Cerebellar nuclear complex (tissue), 1 donor: ENCODE results near the gene GRK1.

ENCODE experiments used
- DNase-seq, 2 experiments: peaks; one replicate each; lab custom pipeline; 2025; lab: John Stamatoyannopoulos, UW

The GRK1 gene

DNA sequence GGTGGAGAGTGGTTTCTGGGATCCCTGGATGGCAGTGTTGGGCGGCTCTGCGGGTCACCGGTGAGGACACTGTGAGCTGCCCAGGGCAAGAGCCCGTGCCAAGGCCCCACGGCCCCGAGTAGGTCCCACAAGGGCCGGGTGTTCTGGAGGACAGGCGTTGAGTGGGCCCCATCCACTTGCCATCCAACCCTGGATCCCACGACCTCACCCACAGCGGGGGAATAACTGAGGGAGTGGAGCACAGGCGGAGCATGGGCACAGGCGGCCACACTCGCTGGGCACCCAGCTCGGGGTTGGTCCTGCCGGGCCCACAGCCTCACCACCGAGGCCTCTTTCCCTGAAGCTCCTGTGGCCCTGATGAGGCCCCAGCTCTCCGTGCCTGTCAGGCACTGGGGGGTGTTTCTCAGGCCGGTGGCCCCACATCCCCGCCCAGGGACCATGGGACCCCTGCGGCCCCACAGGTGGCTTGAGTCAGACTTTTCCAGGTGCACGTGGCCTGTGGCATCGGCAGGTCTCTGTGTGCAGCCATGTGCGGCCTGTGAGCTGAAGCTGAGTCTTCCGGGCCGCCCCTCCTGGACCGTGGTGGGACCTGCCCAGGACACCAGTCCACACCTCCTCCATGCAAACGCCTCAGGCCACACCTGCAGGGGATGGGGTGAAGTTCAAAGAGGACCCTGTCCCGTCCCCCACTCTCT, 108.6 kb downstream of the GRK1 start:
- DNase-seq: no peak

DNA sequence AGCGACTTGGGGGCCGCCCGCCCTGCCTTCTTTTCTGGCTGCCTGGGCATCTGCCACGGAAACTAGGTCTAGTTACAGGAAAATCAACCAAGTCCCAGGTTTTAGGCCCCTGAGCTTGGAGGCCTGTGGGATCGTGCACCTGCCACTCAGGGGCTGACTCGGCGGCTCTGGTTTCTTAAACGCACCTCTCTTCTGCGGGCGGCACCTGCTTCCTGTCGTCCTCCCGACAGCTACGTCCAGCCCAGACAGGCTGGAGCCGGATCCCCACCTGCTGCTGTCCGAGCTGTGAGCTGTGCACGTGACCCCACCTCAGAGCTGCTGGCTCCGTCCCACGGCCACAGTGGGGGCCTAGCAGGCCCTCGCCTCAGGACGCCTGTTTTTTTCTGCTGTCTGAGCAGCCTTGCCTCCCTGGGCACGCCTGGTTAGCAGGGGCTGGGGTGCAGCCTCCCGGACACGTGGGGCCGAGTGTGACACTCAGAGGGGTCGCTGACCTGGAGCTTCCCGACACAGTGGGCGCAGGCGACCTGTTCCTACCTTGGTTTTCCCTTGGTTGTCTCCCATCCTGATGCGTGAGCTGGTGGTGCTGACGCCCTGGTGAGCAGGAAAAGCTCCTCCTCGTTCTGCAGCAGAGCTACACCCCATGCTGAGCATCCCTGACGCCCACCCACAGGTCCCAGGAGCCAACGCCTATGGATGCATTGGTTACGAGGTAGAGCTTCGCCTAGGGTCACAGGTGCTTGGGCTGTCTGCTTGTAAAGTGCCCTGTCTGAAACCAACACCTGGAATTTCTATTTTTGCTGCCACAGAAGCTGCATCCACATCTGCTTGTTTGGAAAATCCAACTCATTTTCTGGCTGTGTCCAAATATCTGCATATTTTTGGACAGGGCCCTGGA, 109.5 kb downstream of the GRK1 start:
- no peak for DNase-seq

DNA sequence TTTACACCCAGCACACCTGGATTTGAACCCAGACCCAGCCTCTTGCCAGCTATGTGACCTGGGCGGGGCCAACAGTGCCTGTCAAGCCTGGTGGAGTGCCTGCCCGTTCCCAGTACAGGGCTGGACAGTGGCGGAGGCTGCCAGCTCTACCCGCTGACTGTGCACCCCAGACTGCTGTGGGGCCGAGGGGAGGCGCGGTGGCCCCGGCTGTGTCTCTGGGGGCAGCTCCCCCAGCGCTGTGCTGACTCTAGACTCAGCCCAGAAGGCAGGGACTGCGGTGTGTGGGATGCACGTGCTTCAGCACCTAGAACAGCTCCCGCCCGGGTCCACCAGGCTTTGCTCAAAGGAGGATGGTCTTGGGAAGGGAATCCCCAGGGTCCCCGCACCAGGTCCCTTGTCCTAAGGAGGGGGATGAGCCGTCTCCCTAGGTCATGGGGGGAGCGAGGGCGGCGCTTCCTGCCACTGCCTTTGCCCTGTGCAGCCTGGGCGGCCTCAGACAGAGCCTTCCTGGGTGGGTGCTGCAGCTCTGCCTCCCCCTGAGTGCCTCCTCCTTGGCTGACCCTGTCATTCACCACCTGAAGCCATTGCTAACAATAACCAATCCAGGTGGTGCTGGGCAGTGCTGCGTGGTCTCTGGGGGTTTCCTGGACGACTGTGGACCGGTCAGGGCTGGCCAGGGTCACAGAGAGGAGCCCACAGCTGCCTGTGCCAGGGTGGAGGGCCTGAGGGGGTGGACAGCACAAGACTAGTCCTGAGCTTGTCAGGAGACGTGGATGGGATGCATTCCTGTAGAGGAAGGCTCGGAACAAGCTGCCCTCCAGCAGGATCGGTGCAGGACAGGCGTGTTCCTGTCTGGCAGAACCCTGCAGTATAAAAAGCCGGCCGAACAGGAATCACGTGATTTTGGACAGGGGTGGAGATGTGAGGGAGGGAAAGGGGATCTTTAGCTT, 110.6 kb downstream of the GRK1 start:
- DNase-seq: no peak

DNA sequence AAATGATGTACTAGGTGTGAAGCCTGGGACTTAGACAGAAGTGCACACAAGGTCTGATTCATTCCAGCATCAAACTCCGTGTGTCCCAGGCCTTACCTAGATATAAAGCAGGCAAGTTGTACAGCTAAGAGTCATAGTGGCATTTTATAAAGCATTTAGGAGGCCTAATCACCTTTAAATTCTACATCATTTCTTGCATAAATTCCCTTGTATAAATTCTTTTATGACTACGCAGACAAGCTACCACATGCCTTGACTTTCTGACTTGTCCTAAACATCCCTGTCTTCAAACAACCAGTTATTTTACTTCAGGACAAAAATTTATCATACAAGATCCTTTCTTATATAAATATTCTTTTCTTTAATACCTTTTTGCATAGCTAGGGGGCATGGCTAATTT, 114.6 kb downstream of the GRK1 start:
- no peak for DNase-seq

GRCh38 chr13:113782472-113782871, 115.5 kb downstream of the GRK1 start:
- no peak for DNase-seq

DNA sequence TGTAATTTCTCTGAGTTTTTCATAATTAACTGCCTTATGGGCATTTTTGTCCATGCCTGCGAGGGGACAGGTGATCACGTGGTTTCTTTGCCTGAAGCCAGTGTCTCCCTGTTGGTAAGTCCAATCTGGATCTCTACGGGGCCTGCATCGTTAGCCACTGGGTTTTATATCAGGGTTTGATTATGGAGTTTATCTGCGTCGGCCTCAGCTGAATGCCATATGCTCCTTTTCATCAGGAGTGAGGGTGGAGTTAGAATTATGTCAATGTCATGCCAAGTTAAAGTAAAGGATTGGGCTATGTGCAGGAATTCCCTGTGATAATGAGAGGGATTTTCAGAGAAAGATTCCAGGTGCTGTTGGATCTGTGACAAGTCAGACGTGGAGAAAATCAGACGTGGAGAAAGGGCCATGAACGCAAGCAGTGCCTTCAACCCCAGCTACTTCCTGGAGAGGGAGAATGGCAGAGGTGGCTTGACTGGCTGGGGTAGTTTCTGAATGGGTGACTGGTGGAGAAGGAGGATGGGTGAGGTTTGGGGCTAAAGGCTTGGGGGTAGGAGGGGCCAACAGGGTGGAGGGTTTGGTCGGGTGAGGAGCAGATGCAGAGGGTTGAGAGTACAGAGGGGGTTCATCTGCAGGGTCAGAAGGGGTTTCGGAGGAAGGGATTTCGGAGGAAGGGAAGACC, 116.3 kb downstream of the GRK1 start:
- no peak for DNase-seq

DNA sequence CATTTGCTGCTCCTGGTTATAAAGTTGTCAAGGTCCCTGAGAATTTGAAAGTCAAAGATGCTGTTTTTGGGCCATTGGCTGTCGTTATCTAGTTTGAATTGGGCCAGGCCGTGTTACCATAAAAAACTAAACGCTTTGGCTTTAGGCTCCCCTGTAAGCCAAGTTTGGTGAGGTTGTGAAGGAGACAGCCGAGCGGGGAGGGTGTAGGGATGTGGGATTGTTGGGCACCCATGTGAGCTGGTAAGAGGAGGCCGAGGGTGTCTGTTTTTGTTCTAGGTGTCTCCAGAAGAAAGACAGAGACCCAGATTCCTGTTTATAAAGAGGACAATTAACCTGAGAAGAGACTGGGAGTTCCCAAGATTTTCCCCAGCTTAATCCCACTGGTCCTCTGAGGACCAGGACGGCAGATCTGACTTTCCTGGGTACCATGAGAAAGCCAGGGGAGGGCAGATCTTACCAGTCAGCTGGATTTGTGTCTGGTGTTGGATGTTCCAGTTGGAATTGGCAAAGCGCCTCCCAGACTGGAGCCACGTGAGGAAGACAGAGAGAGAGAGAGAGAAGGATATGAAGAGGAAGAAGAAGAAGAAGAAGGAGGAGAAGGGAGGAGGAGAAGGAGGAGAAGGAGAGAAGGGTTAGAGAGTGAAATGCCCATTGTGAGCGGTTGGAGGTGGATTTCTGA, 117.1 kb downstream of the GRK1 start:
- DNase-seq: no peak

- no peak for DNase-seq
These were observed 117.6 kb downstream of the GRK1 start for GRCh38 chr13:113784645-113785024.

DNA sequence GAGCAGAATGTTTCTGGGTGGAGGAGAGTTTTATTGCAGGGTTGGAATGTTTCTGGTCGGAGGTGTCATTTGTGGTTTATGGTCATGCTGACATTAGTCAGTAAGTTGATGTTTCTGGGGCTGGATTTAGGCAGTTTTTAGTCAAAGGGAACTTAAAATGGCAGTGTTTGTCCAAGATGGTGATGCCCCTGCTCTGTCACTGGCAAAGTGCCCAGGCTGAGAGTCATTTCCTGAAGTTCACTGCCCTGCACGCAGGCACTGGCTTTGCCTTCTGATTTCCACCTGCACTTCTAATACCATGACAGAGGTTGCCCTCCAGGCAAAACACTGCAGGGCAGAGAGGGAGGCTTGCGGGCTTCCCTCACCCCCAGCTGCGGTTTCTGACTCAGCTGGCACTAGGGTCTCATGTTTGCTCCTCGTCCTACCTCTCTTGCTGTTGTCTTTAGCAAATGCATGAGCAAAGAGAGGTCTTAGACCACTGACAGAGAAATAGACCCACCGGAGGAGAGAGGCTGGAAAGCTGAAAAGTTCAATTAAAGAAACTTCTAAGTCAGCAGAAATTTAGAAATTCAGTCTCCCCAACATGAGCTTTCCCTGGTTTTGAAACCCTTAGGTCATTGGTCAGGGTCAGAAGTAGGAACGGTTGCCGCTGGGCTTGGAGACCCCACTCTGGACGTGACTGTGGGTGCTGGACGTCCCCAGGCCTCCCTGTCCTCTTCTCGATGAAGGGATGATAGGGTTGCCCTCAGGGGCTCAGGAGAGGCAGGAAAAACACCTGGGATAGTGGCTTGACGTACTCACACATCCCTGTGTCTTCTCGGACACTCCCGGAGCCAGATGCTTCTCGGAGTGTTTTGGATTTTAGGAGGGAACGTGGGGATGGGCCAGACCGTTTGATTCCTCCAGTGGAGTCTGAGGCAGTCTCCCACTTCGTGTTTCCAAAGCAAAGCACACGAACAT, 118.3 kb downstream of the GRK1 start:
- no peak for DNase-seq

GRCh38 chr13:113786262-113786841, 119.3 kb downstream of the GRK1 start:
- no peak for DNase-seq
